ENCODE results near the gene TNS2. TPM values are rescaled to one million over a fixed set of nuclear protein-coding genes. Genes with fewer than 3 reads are reported as not detected.

TNS2 gene
- total and polyA plus RNA-seq, 10 of the 15 experiments (the other 5 are each of a cell fraction or from before 2014, with no cell fraction given) = 0.03 to 0.72 (median 0.16) TPM; not detected in 4

DNA sequence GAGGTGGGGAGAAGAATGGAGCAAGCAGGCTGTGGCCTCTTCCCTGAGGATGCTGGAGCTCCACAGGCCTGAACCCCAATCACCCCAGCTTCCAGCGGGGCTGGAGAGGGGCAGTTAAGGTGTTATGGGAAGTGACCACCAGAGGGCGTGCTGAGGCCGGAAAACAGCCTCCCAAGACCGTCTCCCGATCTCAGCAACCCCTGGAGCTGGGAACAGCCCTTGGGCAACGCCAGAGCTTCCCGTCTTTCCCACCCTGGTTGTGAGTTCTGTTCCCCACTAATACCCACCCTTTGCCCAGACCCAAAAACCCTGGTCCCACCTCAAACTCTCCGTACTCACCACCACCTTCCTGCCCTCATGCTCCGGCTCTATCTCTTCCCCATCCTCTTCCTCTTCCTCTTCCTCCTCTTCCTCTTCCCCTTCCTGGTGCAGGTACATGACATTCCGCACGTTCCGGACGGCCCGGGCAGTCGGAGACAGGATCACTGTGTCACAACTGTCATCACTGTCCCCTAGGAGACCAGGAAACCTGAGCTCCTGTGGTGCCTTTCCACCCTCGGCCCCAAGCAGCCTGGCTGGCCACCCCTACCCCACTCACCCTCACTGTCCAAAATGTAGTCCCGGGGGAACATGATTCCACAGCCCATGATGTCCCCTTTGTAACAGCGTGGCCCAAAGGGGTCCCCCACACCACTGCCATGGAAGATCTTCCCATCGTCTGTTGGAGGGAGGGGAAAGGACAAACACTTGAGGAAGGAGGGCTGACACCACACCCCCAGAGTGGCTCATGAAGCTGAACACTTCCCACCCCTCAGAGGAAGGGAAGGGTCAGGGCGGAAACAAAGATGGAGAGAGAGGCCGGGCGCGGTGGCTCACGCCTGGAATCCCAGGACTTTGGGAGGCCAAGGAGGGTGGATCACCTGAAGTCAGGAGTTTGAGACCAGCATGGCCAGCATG is 16.4 kb downstream of the TNS2 start:
- ChIA-PET RAD21 (ENCODE audit: unreplicated experiment) (interaction anchor here (0.7 to 4.5 kb wide), 20 partner anchors 12 to 279 kb away, joined by 3 to 84 read pairs (median 4); partner anchors contain the start of genes IGFBP6, SOAT2 and SPRYD3), SMC1A (ENCODE audit: uncharacterized antibody, unreplicated experiment) (interaction anchor here (0.5 to 7.8 kb wide), 23 partner anchors 9 to 279 kb away, joined by 3 to 126 read pairs (median 3); partner anchors contain the start of genes SOAT2 and SPRYD3), CTCF (interaction anchor here (0.7 to 12.1 kb wide), 47 partner anchors 8 to 316 kb away, joined by 3 to 355 read pairs (median 6); partner anchors contain the start of genes AAAS, EIF4B, ESPL1 and IGFBP6), POLR2A (interaction anchor here (0.7 to 2.6 kb wide), 5 partner anchors 12 to 37 kb away, joined by 3 to 7 read pairs (median 3); partner anchors contain the start of genes IGFBP6, SOAT2 and SPRYD3)
- peak; percentile 90 for ATAC-seq
- no peaks in the 10 kb centered on the region for H3K79me2 ChIP-seq (ENCODE audit: control insufficient read depth, insufficient read depth, low read length)
- peaks cover 6 to 7% of the 10 kb centered on the region in 2 experiments; a peak in 3 of 4 replicates for H3K36me3 ChIP-seq (ENCODE audit: control insufficient read depth in 2 of 2, insufficient read depth in 2 of 2, low read length in 1 of 2)
- WGBS (ENCODE audit: insufficient coverage, insufficient replicate concordance, low lambda C conversion rate, missing lambda C conversion rate) = 39% methylated on average over 24 of the region's 24 CpGs
- H3K9me3 ChIP-seq (replicated peaks; ENCODE audit: control insufficient read depth, insufficient read depth, low read length) = no peaks in the 10 kb centered on the region
- H3K4me1 ChIP-seq (ENCODE audit: control insufficient read depth, insufficient read depth, low read length) = no peaks in the 10 kb centered on the region
- intact Hi-C loops (cut with micrococcal nuclease; ENCODE audit: unreplicated experiment) = loop anchor here (1.0 to 5.0 kb wide), 3 partner anchors 33 to 221 kb away; no protein-coding TSS in a partner anchor
- no peak for DNase-seq (ENCODE audit: low read depth, low spot score)
- no peaks in the 10 kb centered on the region for H3K27me3 ChIP-seq (replicated peaks in 1 of 2; ENCODE audit: control insufficient read depth in 2 of 2, insufficient read depth in 2 of 2, low read length in 1 of 2)
- no peak overlapping the region for H3K9ac ChIP-seq (ENCODE audit: control insufficient read depth, insufficient read depth, low read length)
- in situ Hi-C loops (cut with MboI) = no loop called here
- no TSS peak for BruUV-seq (replicated peaks)
- H4K20me1 ChIP-seq (ENCODE audit: control insufficient read depth, insufficient read depth) = no peaks in the 10 kb centered on the region; the same call in 1 of the 2 replicates
- H3K27ac ChIP-seq (ENCODE audit: control insufficient read depth, insufficient read depth) = no peak overlapping the region
- FAIRE-seq = peak; percentile 93
- no peak overlapping the region for H3K4me2 ChIP-seq (ENCODE audit: control insufficient read depth, insufficient read depth)
- H3K4me3 ChIP-seq = no peak overlapping the region
- H2AFZ ChIP-seq (ENCODE audit: control insufficient read depth, low read depth, low read length) = no peak overlapping the region
- TF ChIP-seq ZBTB4 (CRISPR knock-in tag; IDR thresholded peaks at IDR 0.05) (no peak), NR2C2 (IDR thresholded peaks at IDR 0.05; ENCODE audit: borderline replicate concordance, control insufficient read depth, insufficient read length, low read depth) (no peak), SP1 (IDR thresholded peaks at IDR 0.05; ENCODE audit: low read depth, low read length) (no peak), RAD21 (IDR thresholded peaks at IDR 0.05; ENCODE audit: insufficient read depth, low read depth, low read length) (peak; percentile 75), JUNB (IDR thresholded peaks at IDR 0.05) (no peak), E2F8 (IDR thresholded peaks at IDR 0.05; ENCODE audit: low read depth, partially characterized antibody) (no peak), FOXM1 (IDR thresholded peaks at IDR 0.05; ENCODE audit: low read depth, low read length) (no peak), STAT1 (conservative IDR thresholded peaks at IDR 0.05) (no peak), FOXK2 (IDR thresholded peaks at IDR 0.05) (no peak), SMC3 (IDR thresholded peaks at IDR 0.05; ENCODE audit: borderline replicate concordance, low read length) (peak; percentile 78), ZNF274 (IDR thresholded peaks at IDR 0.05; ENCODE audit: insufficient read depth, insufficient read length) (no peak), NFYA (IDR thresholded peaks at IDR 0.05; ENCODE audit: borderline replicate concordance, low read depth, low read length) (no peak), TARDBP (IDR thresholded peaks at IDR 0.05; ENCODE audit: borderline replicate concordance) (no peak), ELK1 (IDR thresholded peaks at IDR 0.05; ENCODE audit: low read depth, low read length) (no peak), CREM (IDR thresholded peaks at IDR 0.05; ENCODE audit: low read depth) (no peak), SRF (IDR thresholded peaks at IDR 0.05; ENCODE audit: low read depth in 2 of 2, low read length in 2 of 2) (no peak)

Measured in GM12878 (cell line).